ENCODE measurements around the gene PPP2R1A. TPM values are rescaled to one million over a fixed set of nuclear protein-coding genes. Genes with fewer than 3 reads are reported as not detected.
A peak's percentile ranks its signal among the peaks of the same experiment; 100 is the strongest.

The PPP2R1A gene
- total RNA-seq, 1 experiment from 2014 or later, result 316 TPM

DNA sequence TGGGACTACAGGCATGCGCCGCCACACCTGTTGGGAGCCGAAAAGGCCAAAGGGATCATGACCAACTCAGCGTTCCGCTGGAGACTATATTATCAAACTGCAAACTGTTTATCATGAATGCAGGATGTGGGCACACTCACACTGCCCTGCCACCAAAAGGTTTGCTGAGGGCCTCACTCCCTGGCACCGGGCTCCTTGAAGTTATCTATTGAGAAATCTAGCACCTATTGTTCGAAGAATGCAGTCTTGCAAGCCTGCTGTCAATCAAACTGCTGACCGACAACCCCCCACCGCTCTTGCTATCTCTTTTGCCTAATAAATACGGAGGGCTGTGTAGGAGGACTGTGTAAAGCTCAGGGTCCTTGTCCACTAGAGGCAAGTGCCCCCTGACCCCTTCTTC is 13.3 kb upstream of the PPP2R1A start:
- peak; percentile 75 to 89 for DNase-seq
- Histone ChIP-seq H4K20me1 (ENCODE audit: insufficient read depth) (no peaks in the 10 kb centered on the region), H2AFZ (no peak overlapping the region), H3K4me3 (0 out of 2 replicates have a peak overlapping the region, but pooled peaks have one; percentile 16), H3K27ac (no peak overlapping the region; the same call in 1 of the 2 replicates), H3F3A (ENCODE audit: insufficient read depth, low read depth) (peaks cover 9% of the 10 kb centered on the region), H3K9me2 (ENCODE audit: insufficient read depth) (no peaks in the 10 kb centered on the region), H3K27me3 (ENCODE audit: insufficient read depth, low read depth) (no peaks in the 10 kb centered on the region), H3K4me1 (replicated peaks; ENCODE audit: insufficient read depth) (peaks cover 18% of the 10 kb centered on the region), H3K36me3 (ENCODE audit: low read depth) (no peaks in the 10 kb centered on the region), H3K79me2 (ENCODE audit: low read depth) (no peaks in the 10 kb centered on the region), H3K4me2 (peak overlapping the region; percentile 58), H3K9me3 (ENCODE audit: insufficient read depth, low read depth) (peaks cover 8% of the 10 kb centered on the region)
- TF ChIP-seq CTCF (conservative IDR thresholded peaks at IDR 0.05), result no peak
- TF ChIP-seq EZH2 (IDR thresholded peaks at IDR 0.05; ENCODE audit: low read depth), result no peak
- intact Hi-C loops (cut with micrococcal nuclease; ENCODE audit: unreplicated experiment), result no loop called here
- ChIA-PET POLR2A (ENCODE audit: unreplicated experiment) (interaction anchor here (0.6 kb wide), 1 partner anchor 806 kb away, joined by 4 read pairs; no protein-coding TSS in a partner anchor), CTCF (interaction anchor here (0.7 kb wide), 1 partner anchor 39 kb away, joined by 3 read pairs; no protein-coding TSS in a partner anchor)
- BruUV-seq (replicated peaks), result no TSS peak

GRCh38 chr19:52187407-52187806 is 2.4 kb upstream of the PPP2R1A start:
- Histone ChIP-seq H3F3A (ENCODE audit: insufficient read depth, low read depth) (peaks cover 4% of the 10 kb centered on the region; the same call in 1 of the 2 replicates), H3K27ac (no peak overlapping the region), H3K4me3 (no peak overlapping the region), H3K4me1 (replicated peaks; ENCODE audit: insufficient read depth) (peaks cover 17% of the 10 kb centered on the region), H2AFZ (no peak overlapping the region), H3K9me3 (ENCODE audit: insufficient read depth, low read depth) (no peaks in the 10 kb centered on the region), H3K79me2 (ENCODE audit: low read depth) (peaks cover 29% of the 10 kb centered on the region), H3K27me3 (ENCODE audit: insufficient read depth, low read depth) (no peaks in the 10 kb centered on the region), H3K9me2 (ENCODE audit: insufficient read depth) (no peaks in the 10 kb centered on the region), H3K36me3 (ENCODE audit: low read depth) (no peaks in the 10 kb centered on the region), H3K4me2 (no peak overlapping the region), H4K20me1 (ENCODE audit: insufficient read depth) (peaks cover 15% of the 10 kb centered on the region)
- TF ChIP-seq EZH2 (IDR thresholded peaks at IDR 0.05; ENCODE audit: low read depth), result no peak
- no peak for TF ChIP-seq CTCF (conservative IDR thresholded peaks at IDR 0.05)
- no TSS peak for BruUV-seq (replicated peaks)
- CTCF ChIA-PET, result no interaction called here
- intact Hi-C loops (cut with micrococcal nuclease; ENCODE audit: unreplicated experiment), result no loop called here
- POLR2A ChIA-PET (ENCODE audit: unreplicated experiment), result no interaction called here
- no peak for DNase-seq

GRCh38 chr19:52188822-52189734 is 774 bp upstream of the PPP2R1A start:
- peaks cover 46% of the 10 kb centered on the region for H3K79me2 ChIP-seq (ENCODE audit: low read depth)
- ChIA-PET POLR2A (ENCODE audit: unreplicated experiment) (interaction anchor here (0.5 to 1.0 kb wide), 24 partner anchors 9 to 1856 kb away, joined by 3 to 51 read pairs (median 5); partner anchors contain the start of genes ZNF614, ZNF616 and ZNF836), CTCF (interaction anchor here (0.6 to 1.0 kb wide), 3 partner anchors 9 to 713 kb away, joined by 3 to 6 read pairs (median 4); no protein-coding TSS in a partner anchor)
- peak overlapping the region; percentile 80 for H2AFZ ChIP-seq
- peaks cover 7% of the 10 kb centered on the region; the same call in 1 of the 2 replicates for H3K36me3 ChIP-seq (ENCODE audit: low read depth)
- intact Hi-C loops (cut with micrococcal nuclease; ENCODE audit: unreplicated experiment), result loop anchor here (1.0 kb wide), 3 partner anchors 18 to 262 kb away; partner anchors contain the start of genes ZNF613, ZNF616 and ZNF836
- peaks cover 4% of the 10 kb centered on the region; the same call in 1 of the 2 replicates for H3F3A ChIP-seq (ENCODE audit: insufficient read depth, low read depth)
- peak overlapping the region; percentile 16 for H3K27ac ChIP-seq
- H4K20me1 ChIP-seq (ENCODE audit: insufficient read depth), result peaks cover 28% of the 10 kb centered on the region
- BruUV-seq (replicated peaks), result TSS peak; percentile 86
- peak overlapping the region; percentile 77 for H3K4me2 ChIP-seq
- DNase-seq, result no peak
- no peaks in the 10 kb centered on the region for H3K9me3 ChIP-seq (ENCODE audit: insufficient read depth, low read depth)
- peak overlapping the region; percentile 56 for H3K4me3 ChIP-seq
- H3K9me2 ChIP-seq (ENCODE audit: insufficient read depth), result no peaks in the 10 kb centered on the region
- peaks cover 17% of the 10 kb centered on the region for H3K4me1 ChIP-seq (replicated peaks; ENCODE audit: insufficient read depth)
- H3K27me3 ChIP-seq (ENCODE audit: insufficient read depth, low read depth), result no peaks in the 10 kb centered on the region
- TF ChIP-seq CTCF (conservative IDR thresholded peaks at IDR 0.05) (no peak), EZH2 (IDR thresholded peaks at IDR 0.05; ENCODE audit: low read depth) (no peak)
